ENCODE data around the gene TSR1. TPM values are rescaled to one million over a fixed set of nuclear protein-coding genes. Genes with fewer than 3 reads are reported as not detected.
A peak's percentile ranks its signal among the peaks of the same experiment; 100 is the strongest.

The TSR1 gene
- total RNA-seq, 1 experiment from 2014 or later, result 30.9 TPM

GRCh38 chr17:2372180-2372579 lies 35.9 kb upstream of the TSR1 start:
- Histone ChIP-seq H3K36me3 (no peaks in the 10 kb centered on the region), H3K27me3 (no peaks in the 10 kb centered on the region), H3K4me3 (no peak overlapping the region), H3K9me3 (no peaks in the 10 kb centered on the region)
- no peak for DNase-seq

GRCh38 chr17:2371183-2372130 lies 35.2 kb upstream of the TSR1 start:
- no peaks in the 10 kb centered on the region for H3K9me3 ChIP-seq
- no peak overlapping the region for H3K4me3 ChIP-seq
- no peaks in the 10 kb centered on the region for H3K27me3 ChIP-seq
- H3K36me3 ChIP-seq, result no peaks in the 10 kb centered on the region
- no peak for DNase-seq

GRCh38 chr17:2370211-2370589 lies 33.9 kb upstream of the TSR1 start:
- H3K27me3 ChIP-seq, result no peaks in the 10 kb centered on the region
- H3K36me3 ChIP-seq, result no peaks in the 10 kb centered on the region
- no peak overlapping the region for H3K4me3 ChIP-seq
- H3K9me3 ChIP-seq, result no peaks in the 10 kb centered on the region
- DNase-seq, result no peak

DNA sequence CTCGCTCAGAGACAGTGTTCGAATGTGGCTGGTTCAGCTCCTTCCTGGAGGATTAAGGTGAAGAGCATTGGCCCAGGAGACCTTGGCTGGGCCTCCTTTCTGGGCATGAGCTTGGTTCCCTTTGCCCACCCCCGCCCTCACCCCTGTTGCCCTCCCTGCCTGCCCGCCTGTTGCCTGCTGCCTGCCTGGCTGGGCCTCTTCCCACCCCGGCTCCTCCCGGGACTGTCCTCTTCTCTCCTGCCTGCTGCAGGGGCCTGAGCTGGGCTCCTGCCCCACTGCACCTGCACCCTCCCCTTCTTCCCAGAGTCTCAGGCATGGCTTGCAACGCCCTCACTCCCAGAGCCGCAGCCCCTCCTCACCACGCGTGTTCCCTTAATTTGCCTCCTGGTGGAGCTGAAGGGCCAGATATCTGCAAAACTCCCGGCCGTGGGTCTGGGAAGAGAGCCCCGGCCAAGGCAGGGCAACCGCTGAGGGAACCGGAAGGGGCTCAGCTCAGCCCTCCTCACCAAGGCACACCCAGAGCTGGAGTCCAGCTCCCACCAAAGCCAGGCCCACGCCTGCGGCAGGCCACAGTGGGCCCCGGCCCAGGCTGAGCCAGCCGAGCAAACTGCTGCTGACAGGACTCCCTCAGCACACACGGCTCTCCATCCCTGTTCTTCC lies 33.4 kb upstream of the TSR1 start:
- no peak for DNase-seq
- Histone ChIP-seq H3K36me3 (no peaks in the 10 kb centered on the region), H3K27me3 (no peaks in the 10 kb centered on the region), H3K4me3 (no peak overlapping the region), H3K9me3 (no peaks in the 10 kb centered on the region)

DNA sequence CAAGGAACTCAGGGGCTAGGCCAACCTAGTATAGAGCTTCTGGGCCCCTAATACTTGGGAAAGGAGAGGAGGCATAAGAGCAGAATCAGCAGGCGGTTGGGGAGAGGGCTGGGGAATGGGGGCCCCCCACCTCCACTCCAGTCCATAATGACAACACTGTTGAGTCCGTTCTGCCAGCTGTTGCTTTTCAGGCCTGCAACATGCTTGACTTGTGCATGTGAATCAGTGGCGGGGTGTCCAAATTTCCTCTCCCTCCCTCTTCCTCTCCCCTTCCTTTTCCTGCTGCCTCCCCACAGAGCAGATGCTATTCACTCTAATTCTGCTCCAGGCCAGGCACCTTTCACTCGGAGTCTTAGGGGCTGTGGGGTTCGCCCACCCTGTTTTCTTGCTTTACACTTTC lies 32.8 kb upstream of the TSR1 start:
- Histone ChIP-seq H3K9me3 (no peaks in the 10 kb centered on the region), H3K27me3 (no peaks in the 10 kb centered on the region), H3K4me3 (no peak overlapping the region), H3K36me3 (no peaks in the 10 kb centered on the region)
- no peak for DNase-seq

DNA sequence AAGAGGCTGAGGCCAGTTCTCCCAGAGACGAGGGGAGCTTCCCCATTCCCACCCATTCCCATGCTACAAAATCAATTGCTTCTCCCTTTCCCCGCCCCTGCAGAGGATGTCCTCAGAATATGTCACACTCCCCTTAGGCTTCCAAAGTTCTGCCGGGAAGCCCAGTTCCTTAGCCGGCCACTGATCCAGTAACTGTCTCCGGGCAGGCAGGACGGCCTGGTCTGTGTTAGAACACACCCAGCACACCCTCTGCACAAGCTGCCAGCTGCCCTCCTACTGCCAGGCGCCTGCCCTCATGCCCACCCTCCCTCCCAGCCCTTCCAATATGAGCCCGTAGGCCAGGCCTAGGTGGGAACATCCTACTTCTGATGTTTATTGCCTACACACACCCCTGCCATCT lies 32.1 kb upstream of the TSR1 start:
- no peak for DNase-seq
- Histone ChIP-seq H3K36me3 (no peaks in the 10 kb centered on the region), H3K9me3 (no peaks in the 10 kb centered on the region), H3K27me3 (no peaks in the 10 kb centered on the region), H3K4me3 (no peak overlapping the region)

- H3K9me3 ChIP-seq, result no peaks in the 10 kb centered on the region
- no peak for DNase-seq
- no peaks in the 10 kb centered on the region for H3K36me3 ChIP-seq
- no peak overlapping the region for H3K4me3 ChIP-seq
- H3K27me3 ChIP-seq, result no peaks in the 10 kb centered on the region
These were observed 30.7 kb upstream of the TSR1 start for GRCh38 chr17:2366747-2367494.

- DNase-seq, result no peak
- Histone ChIP-seq H3K9me3 (no peaks in the 10 kb centered on the region), H3K4me3 (no peak overlapping the region), H3K36me3 (no peaks in the 10 kb centered on the region), H3K27me3 (no peaks in the 10 kb centered on the region)
These were observed 28.9 kb upstream of the TSR1 start for GRCh38 chr17:2365132-2365531.

DNA sequence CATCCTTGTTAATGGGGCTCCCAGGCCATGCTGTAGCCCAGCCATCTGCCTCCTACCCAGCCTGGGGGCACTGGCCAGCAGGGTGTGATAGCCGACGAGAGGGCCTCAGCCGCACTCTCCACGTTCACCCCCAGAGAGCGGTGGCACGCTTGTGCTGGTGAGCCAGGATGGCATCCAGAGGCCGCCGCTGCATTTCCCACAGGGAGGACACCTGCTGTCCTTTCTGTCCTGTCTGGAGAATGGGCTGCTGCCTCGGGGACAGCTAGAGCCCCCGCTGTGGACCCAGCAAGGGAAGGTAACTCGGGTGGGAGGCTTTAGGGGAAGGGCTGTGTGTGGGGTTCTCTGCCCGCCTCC lies 28.5 kb upstream of the TSR1 start:
- no peaks in the 10 kb centered on the region for H3K27me3 ChIP-seq

DNA sequence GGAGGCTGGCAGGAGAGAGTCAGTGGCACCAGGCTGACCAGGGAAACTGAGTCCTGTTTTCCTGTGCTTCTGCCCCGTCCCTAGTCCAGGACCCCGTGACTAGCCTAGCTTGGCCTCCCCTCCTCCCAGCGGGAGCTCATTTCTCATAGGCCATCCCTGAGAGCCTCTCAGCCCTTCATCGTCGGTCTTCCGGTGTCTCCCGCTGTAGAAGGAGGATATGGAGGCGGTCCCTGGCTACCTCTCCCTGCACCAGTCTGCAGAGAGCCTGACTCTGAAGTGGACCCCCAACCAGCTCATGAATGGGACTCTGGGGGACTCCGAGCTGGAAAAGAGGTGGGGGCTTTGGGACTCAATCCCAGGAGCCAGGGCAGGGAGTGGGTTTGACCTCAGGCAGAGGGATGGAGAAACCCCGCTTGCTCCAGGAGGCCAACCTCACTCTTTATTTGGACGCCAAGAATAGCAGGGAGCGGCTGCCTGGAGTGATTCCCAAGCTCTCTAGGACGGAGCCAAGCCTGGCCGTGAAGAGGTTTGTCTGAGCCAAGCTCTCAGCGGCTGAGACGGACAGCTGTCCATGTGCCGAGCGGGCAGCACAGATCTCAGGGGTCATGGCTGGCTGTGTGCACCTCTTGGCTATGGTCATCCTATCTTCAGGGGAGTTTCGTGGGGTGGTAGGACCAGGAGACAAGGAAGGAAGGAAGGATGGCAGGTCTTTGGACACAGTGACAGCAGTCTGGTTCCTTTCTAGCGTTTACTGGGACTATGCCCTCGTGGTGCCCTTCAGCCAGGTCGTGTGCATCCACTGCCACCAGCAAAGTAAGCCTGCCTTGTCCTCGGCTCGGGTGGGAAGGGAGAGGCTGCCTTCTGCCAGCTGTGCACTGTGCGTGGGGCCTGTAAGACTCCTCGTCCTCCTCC lies 27.9 kb upstream of the TSR1 start:
- Histone ChIP-seq H3K4me3 (no peak overlapping the region), H3K27me3 (no peaks in the 10 kb centered on the region), H3K9me3 (no peaks in the 10 kb centered on the region), H3K36me3 (no peaks in the 10 kb centered on the region)
- DNase-seq, result peak; percentile 66

More for the DNA sequence above, 28.5 kb upstream of the TSR1 start:
- no peak for DNase-seq
- Histone ChIP-seq H3K4me3 (no peak overlapping the region), H3K9me3 (no peaks in the 10 kb centered on the region), H3K36me3 (no peaks in the 10 kb centered on the region)

DNA sequence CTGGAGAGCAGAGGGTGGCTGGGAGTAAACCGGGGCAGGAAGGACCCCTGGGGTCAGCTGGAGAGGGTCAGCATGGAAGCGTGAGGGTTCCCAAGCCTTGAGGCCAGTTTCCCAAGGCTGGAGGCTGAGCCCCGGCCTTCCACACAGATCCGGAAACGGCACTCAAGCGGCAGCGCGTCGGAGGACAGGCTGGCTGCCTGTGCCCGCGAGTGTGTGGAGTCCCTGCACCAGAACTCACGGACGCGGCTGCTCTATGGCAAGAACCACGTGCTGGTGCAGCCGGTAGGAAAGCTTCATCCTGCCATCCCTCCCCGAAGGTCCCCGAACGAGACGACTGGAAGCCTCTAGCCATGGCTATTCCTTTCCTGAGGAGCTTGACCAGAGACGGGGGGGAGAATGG lies 27.1 kb upstream of the TSR1 start:
- no peaks in the 10 kb centered on the region for H3K9me3 ChIP-seq
- H3K27me3 ChIP-seq, result no peaks in the 10 kb centered on the region
- DNase-seq, result no peak
- H3K36me3 ChIP-seq, result no peaks in the 10 kb centered on the region
- no peak overlapping the region for H3K4me3 ChIP-seq

- Histone ChIP-seq H3K27me3 (no peaks in the 10 kb centered on the region), H3K36me3 (no peaks in the 10 kb centered on the region), H3K4me3 (no peak overlapping the region), H3K9me3 (no peaks in the 10 kb centered on the region)
- DNase-seq, result no peak
These were observed 26.6 kb upstream of the TSR1 start for GRCh38 chr17:2362881-2363280.

DNA sequence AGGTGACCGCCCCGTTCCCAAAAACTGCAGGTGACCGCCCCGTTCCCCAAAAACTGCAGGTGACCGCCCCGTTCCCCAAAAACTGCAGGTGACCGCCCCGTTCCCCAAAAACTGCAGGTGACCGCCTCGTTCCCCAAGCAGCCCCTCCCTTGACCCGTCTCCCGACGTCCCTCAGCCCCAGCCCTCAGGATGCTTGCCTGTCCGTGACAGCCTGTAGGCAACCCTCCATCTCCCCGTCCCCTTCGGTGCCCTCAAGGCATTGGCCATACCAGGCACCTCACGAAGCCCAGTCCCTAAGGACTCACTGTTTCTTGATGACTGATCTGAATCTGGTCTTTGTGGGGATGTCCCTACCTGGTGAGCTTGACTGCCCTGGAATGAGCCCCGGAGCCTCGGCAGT lies 26.2 kb upstream of the TSR1 start:
- H3K36me3 ChIP-seq, result no peaks in the 10 kb centered on the region
- H3K4me3 ChIP-seq, result no peak overlapping the region
- no peaks in the 10 kb centered on the region for H3K27me3 ChIP-seq
- DNase-seq, result no peak
- no peaks in the 10 kb centered on the region for H3K9me3 ChIP-seq

GRCh38 chr17:2362016-2362415 lies 25.8 kb upstream of the TSR1 start:
- Histone ChIP-seq H3K9me3 (no peaks in the 10 kb centered on the region), H3K4me3 (no peak overlapping the region), H3K27me3 (no peaks in the 10 kb centered on the region), H3K36me3 (no peaks in the 10 kb centered on the region)
- no peak for DNase-seq

DNA sequence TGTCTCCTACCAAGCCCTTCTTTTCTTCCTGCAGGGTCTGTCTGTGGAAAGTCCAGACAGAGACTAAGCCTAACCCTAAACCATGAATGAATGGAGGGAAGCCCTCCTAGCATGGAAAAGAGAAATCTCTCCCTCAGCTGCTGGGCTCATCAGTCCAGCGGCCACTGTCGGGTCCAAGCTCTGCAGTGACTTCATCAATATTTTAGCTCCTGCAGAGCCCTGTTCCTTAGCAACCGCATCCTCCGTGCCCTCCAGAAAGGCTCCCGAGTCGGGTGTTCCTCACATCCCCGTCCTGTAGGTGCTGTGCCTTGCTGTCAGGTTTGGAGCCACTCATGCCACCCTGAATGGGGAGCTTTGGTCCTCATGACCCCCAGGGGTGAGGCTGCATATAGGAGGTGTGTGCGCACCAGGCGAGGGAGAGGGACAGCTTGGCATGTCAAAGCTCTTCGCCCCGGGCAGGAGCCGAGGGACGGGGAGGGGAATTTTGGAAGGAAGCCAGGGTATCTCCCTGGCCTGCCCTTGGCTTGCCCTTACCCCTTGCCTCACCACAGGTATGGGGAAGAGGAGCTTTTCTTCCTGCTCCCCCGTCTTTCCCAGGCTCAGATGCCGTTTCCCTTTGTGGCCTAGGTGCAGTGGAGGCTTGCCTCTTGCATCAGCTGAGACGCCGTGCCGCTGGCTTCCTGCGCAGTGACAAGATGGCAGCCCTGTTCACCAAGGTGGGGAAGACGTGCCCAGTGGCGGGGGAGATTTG lies 24.9 kb upstream of the TSR1 start:
- Histone ChIP-seq H3K27me3 (no peaks in the 10 kb centered on the region), H3K36me3 (no peaks in the 10 kb centered on the region), H3K9me3 (no peaks in the 10 kb centered on the region), H3K4me3 (no peak overlapping the region)
- no peak for DNase-seq

GRCh38 chr17:2357931-2358434 lies 21.7 kb upstream of the TSR1 start:
- H3K9me3 ChIP-seq, result no peaks in the 10 kb centered on the region
- H3K27me3 ChIP-seq, result no peaks in the 10 kb centered on the region
- H3K36me3 ChIP-seq, result no peaks in the 10 kb centered on the region
- H3K4me3 ChIP-seq, result no peak overlapping the region
- no peak for DNase-seq
